GM13977 (cell line): ENCODE measurements around the gene GAS2.
"Not testable (repeated sequence)": the region's sequence is repeated elsewhere in the genome, so short reads cannot be mapped to it uniquely, and the experiment has no call there.

Experiments
- DNase-seq: peaks from one replicate; pipeline ENCODE4 v3.0.0; 2012; ENCODE audit warnings: low spot score
- CTCF ChIP-seq: IDR thresholded peaks from 2 replicates; pipeline ENCODE4 v1.5.1; 2012; ENCODE audit warnings: mild to moderate bottlenecking, control low read depth; ENCODE audit not compliant: insufficient read depth; ENCODE audit errors: extremely low read depth, missing control alignments
- in situ Hi-C: fragments of 300-500 bp; cut with MboI; formaldehyde crosslinking; loops from one replicate; pipeline ENCODE4 v1.12.0; 2022; ENCODE audit warnings: low sequenced_read_pairs, low pct_unique_long_range_greater_than_20kb, mixed read lengths, inconsistent platforms; ENCODE audit not compliant: unreplicated experiment

The GAS2 gene

DNA sequence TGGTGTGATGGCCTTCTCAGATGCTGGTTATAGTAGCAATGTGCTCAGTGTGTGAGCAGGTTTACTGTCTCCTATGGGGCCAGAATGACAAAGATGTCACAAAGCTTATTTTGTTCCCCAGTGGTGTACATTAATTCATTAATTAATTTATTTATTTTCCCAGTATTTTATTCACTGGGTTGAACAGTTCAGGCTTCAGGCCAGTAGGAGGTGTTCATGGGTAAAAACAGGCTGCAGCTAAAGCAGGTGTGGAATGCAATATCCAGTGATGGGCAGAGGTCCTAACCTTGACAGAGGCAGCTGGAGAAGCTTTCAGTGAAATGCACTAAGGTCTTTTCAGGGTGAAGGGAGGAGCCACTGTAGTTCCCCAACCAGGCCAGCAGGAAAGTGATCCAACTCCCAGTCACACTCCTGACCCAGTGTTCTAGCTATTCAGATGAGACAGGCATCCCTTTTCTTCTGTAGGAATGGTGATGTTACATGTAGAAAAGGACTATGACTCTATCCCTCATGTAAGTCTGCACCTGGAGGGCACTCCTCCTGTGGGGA, 33.0 kb upstream of the GAS2 start:
- in situ Hi-C loops = no loop called here
- TF ChIP-seq CTCF = peak; percentile 17
- no peak for DNase-seq

DNA sequence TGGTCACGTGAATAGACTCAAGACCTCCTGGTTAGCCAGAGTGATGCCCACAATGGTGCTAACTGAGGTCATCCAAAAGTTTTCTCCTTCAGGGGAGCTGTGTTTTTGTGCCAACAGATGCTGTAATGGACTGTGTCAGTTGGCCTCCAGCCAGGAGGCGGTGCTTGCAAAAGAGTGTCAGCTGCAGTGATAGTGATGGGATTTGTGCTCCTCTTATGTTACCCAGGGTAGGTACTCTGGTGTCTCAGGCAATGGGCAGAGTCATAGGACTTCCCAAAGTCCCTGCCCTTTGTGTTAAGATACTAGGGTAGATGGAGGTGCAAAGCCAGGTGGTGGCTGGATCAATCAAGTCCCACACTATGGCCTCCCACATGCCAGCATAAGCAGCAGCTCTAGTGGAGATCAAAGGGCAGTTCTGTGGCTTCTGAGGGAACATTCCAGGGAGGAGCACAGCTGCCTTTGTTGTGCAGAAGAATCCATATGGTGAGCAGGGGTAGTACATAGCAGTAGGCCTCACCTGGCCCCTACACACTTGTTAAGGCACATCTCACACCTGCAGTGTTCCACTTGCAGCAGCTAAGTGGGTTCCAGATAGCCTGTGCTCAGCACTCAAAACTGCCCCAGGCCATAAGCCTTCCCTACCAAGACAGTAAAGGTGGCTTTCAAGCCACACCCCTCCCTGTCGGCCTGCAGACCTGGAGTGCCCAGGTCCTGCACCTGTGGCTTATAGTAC, 31.3 kb upstream of the GAS2 start:
- in situ Hi-C loops = no loop called here
- no peak for DNase-seq
- TF ChIP-seq CTCF = no peak

GRCh38 chr11:22635689-22636088, 30.7 kb upstream of the GAS2 start:
- DNase-seq = no peak
- no peak for TF ChIP-seq CTCF
- in situ Hi-C loops = no loop called here

GRCh38 chr11:22640862-22641261, 25.5 kb upstream of the GAS2 start:
- no peak for DNase-seq
- in situ Hi-C loops = no loop called here
- no peak for TF ChIP-seq CTCF

DNA sequence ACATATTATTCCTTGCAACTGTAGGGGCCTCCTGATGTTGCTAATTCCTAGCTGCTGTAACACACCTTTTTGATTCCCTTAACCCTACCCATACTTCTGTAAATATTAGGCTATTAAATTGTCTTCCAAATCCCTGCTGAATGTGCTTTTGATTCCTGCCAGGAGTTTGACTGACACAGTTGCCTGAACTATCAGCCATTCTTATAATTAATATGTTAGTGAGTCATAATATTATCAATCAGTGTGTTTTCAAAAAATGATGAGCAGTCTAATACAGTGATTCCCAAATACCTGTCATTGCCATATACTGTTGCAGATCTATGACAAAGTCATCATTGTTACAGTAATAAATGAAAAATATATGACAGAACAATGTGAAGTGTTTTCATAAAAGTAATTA, 24.9 kb upstream of the GAS2 start:
- TF ChIP-seq CTCF = no peak
- DNase-seq = no peak
- in situ Hi-C loops = no loop called here

DNA sequence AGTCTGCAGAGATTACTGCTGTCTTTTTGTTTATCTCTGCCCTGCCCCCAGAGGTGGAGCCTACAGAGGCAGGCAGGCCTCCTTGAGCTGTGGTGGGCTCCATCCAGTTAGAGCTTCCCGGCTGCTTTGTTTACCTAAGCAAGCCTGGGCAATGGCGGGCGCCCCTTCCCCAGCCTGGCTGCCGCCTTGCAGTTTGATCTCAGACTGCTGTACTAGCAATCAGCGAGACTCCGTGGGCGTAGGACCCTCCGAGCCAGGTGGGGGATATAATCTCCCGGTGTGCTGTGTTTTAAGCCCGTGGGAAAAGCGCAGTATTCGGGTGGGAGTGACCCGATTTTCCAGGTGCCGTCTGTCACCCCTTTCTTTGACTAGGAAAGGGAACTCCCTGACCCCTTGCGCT, 14.1 kb upstream of the GAS2 start:
- in situ Hi-C loops = not testable (repeated sequence)

DNA sequence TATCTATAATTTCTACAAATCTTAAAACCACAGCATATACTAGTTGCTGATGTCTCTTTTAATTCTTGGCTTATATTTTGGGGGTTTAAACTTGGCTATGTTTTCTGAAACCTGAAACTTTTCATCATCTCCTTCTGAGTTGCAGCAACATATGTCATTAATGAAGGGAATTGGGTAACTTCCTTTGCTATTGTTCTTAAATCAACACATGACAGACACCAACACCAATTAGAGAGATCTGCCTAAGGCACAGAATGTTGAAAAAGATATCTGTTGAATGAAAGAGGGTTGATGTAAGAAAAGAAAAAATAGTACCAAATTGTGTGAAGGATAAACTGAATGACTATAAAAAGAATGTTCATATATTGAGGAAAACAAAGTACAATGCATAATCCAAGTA, 10.3 kb upstream of the GAS2 start:
- no peak for DNase-seq
- in situ Hi-C loops = no loop called here
- TF ChIP-seq CTCF = no peak

More for the DNA sequence above, 14.1 kb upstream of the GAS2 start:
- DNase-seq = not testable (repeated sequence)
